ENCODE data around the gene SH3BGRL2.

Gene SH3BGRL2

DNA sequence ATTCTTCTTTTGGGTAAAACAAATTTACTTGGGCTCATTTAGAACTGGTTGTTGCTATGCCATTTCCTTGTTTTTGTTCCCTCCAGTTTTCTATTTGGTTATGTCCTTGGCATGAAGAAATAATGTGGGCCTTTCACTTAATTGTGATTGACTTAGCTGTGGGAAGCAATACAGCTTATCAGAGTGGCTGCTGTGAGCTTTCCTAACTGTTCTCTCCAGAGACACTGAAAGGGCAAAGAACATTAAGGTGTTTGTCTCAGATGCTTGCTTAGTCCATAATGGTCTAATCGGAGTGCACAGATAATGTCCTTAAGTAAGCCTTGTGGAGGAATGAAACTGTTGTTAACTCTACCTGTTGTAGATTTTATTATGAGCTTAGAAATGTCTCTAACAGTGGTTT, 56.6 kb downstream of the SH3BGRL2 start:
- DNase-seq (ENCODE audit: low read depth in 1 of 2, low spot score in 1 of 2) = no peak
- H3K4me3 ChIP-seq (replicated peaks; ENCODE audit: insufficient read depth, low read length) = no peak overlapping the region
- H3K27me3 ChIP-seq (ENCODE audit: insufficient read depth, poor library complexity, severe bottlenecking) = no peaks in the 10 kb centered on the region
- TF ChIP-seq SPI1 (IDR thresholded peaks at IDR 0.05; ENCODE audit: borderline replicate concordance, low read depth) = no peak
- TF ChIP-seq, protein P1, sequence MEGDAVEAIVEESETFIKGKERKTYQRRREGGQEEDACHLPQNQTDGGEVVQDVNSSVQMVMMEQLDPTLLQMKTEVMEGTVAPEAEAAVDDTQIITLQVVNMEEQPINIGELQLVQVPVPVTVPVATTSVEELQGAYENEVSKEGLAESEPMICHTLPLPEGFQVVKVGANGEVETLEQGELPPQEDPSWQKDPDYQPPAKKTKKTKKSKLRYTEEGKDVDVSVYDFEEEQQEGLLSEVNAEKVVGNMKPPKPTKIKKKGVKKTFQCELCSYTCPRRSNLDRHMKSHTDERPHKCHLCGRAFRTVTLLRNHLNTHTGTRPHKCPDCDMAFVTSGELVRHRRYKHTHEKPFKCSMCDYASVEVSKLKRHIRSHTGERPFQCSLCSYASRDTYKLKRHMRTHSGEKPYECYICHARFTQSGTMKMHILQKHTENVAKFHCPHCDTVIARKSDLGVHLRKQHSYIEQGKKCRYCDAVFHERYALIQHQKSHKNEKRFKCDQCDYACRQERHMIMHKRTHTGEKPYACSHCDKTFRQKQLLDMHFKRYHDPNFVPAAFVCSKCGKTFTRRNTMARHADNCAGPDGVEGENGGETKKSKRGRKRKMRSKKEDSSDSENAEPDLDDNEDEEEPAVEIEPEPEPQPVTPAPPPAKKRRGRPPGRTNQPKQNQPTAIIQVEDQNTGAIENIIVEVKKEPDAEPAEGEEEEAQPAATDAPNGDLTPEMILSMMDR (IDR thresholded peaks at IDR 0.05; ENCODE audit: insufficient read depth, low read length) = no peak
- TF ChIP-seq POLR2AphosphoS5 (IDR thresholded peaks at IDR 0.05; ENCODE audit: low read depth) = no peak
- TF ChIP-seq GABPA (IDR thresholded peaks at IDR 0.05; ENCODE audit: low read depth) = no peak
- TF ChIP-seq, protein P2, sequence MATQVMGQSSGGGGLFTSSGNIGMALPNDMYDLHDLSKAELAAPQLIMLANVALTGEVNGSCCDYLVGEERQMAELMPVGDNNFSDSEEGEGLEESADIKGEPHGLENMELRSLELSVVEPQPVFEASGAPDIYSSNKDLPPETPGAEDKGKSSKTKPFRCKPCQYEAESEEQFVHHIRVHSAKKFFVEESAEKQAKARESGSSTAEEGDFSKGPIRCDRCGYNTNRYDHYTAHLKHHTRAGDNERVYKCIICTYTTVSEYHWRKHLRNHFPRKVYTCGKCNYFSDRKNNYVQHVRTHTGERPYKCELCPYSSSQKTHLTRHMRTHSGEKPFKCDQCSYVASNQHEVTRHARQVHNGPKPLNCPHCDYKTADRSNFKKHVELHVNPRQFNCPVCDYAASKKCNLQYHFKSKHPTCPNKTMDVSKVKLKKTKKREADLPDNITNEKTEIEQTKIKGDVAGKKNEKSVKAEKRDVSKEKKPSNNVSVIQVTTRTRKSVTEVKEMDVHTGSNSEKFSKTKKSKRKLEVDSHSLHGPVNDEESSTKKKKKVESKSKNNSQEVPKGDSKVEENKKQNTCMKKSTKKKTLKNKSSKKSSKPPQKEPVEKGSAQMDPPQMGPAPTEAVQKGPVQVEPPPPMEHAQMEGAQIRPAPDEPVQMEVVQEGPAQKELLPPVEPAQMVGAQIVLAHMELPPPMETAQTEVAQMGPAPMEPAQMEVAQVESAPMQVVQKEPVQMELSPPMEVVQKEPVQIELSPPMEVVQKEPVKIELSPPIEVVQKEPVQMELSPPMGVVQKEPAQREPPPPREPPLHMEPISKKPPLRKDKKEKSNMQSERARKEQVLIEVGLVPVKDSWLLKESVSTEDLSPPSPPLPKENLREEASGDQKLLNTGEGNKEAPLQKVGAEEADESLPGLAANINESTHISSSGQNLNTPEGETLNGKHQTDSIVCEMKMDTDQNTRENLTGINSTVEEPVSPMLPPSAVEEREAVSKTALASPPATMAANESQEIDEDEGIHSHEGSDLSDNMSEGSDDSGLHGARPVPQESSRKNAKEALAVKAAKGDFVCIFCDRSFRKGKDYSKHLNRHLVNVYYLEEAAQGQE (IDR thresholded peaks at IDR 0.05; ENCODE audit: insufficient replicate concordance, low read depth) = no peak
- no peak overlapping the region for H3K27ac ChIP-seq (replicated peaks)

DNA sequence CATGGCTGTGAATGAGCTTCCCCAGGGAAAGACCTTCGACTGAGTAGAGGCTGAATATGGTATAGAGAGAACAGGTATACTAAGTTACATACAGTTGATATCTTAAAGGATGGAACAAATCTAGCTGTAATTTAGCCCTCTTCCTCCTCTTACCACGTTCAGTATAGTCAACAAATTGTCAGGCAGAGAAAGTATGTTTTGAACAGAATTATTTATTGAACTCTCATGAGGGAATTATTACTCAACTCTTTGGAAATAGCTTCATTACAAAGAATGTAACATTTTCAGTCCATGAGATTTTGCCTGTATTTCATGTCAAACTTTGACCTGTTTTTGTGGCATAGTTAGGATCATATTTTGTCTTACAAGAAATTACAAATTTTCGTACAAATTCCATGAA, 63.0 kb downstream of the SH3BGRL2 start:
- no peak overlapping the region for H3K4me3 ChIP-seq (replicated peaks; ENCODE audit: insufficient read depth, low read length)
- H3K27ac ChIP-seq (replicated peaks) = no peak overlapping the region
- no peak for DNase-seq (ENCODE audit: low read depth in 1 of 2, low spot score in 1 of 2)
- TF ChIP-seq, protein P1 (IDR thresholded peaks at IDR 0.05; ENCODE audit: insufficient read depth, low read length) = no peak
- TF ChIP-seq, protein P2 (IDR thresholded peaks at IDR 0.05; ENCODE audit: insufficient replicate concordance, low read depth) = no peak
- no peak for TF ChIP-seq GABPA (IDR thresholded peaks at IDR 0.05; ENCODE audit: low read depth)
- TF ChIP-seq SPI1 (IDR thresholded peaks at IDR 0.05; ENCODE audit: borderline replicate concordance, low read depth) = no peak
- TF ChIP-seq POLR2AphosphoS5 (IDR thresholded peaks at IDR 0.05; ENCODE audit: low read depth) = no peak
- H3K27me3 ChIP-seq (ENCODE audit: insufficient read depth, poor library complexity, severe bottlenecking) = no peaks in the 10 kb centered on the region

DNA sequence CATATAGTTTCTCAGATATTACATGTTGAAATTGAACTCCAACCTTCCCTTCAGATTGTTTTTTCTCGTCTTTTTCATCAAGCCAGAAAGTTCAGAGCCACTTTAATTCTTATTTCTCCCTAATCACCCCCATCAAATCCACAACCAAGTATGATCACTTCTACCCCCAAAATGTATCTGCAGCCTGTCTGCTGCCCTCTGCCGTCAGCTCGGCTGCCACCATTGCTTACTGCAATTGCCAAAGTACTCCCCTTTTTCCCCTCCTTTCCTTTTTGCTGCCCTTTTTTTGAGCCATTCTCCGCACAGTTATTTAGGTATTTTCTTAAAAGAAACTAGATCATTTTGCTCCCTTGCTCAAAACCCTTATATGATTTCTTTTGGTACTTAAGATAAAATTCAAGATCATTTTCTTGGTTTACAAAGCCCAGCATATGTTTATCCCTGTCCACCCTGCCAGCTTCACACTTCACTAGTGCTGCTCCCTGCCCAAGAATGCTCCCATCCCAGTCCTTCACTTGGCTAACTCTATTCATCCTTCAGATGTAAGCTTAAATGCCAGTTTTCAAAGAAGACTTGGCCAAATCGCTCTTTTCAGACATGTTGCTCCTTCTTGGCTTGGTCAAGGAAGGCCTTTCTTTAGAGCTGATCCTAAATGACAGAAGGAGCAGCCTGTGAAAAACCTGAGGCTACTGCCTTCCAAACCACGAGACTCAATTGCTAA, 63.7 kb downstream of the SH3BGRL2 start:
- no peaks in the 10 kb centered on the region for H3K27me3 ChIP-seq (ENCODE audit: insufficient read depth, poor library complexity, severe bottlenecking)
- DNase-seq (ENCODE audit: low read depth in 1 of 2, low spot score in 1 of 2) = no peak
- H3K27ac ChIP-seq (replicated peaks) = no peak overlapping the region
- TF ChIP-seq, protein P1 (IDR thresholded peaks at IDR 0.05; ENCODE audit: insufficient read depth, low read length) = no peak
- no peak for TF ChIP-seq SPI1 (IDR thresholded peaks at IDR 0.05; ENCODE audit: borderline replicate concordance, low read depth)
- TF ChIP-seq GABPA (IDR thresholded peaks at IDR 0.05; ENCODE audit: low read depth) = no peak
- TF ChIP-seq, protein P2 (IDR thresholded peaks at IDR 0.05; ENCODE audit: insufficient replicate concordance, low read depth) = no peak
- H3K4me3 ChIP-seq (replicated peaks; ENCODE audit: insufficient read depth, low read length) = no peak overlapping the region
